ENCODE results near the gene C1QL4.

DNA sequence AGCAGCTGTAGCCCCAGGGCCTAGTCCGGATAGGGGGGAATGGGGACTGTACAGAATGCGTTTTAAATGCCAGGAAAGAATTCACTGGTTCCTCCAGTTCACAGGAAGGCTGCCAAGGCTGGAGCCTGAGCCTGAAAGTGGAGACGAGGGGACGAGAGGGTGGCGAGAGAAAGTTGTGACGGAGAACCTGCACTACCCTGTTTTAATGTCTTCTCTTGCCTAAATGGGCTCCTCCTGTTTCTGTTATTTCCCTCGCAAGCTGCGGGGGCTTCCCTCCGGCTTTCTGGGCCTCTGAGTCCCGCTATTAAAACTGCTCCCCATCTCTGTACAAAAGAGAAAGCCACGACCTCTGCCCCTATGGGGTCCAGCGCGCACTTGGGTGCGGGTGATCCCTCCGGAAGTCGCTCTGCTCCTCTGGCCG is 4.5 kb downstream of the C1QL4 start:
- TF ChIP-seq, protein P1, sequence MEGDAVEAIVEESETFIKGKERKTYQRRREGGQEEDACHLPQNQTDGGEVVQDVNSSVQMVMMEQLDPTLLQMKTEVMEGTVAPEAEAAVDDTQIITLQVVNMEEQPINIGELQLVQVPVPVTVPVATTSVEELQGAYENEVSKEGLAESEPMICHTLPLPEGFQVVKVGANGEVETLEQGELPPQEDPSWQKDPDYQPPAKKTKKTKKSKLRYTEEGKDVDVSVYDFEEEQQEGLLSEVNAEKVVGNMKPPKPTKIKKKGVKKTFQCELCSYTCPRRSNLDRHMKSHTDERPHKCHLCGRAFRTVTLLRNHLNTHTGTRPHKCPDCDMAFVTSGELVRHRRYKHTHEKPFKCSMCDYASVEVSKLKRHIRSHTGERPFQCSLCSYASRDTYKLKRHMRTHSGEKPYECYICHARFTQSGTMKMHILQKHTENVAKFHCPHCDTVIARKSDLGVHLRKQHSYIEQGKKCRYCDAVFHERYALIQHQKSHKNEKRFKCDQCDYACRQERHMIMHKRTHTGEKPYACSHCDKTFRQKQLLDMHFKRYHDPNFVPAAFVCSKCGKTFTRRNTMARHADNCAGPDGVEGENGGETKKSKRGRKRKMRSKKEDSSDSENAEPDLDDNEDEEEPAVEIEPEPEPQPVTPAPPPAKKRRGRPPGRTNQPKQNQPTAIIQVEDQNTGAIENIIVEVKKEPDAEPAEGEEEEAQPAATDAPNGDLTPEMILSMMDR (IDR thresholded peaks at IDR 0.05): no peak
- TF ChIP-seq POLR2A (IDR thresholded peaks at IDR 0.05): no peak
